Adipose tissue (tissue), 3 donors: ENCODE data around the gene UGT1A9. TPM values are rescaled to one million over a fixed set of nuclear protein-coding genes. Genes with fewer than 3 reads are reported as not detected.

Experiments used
- H3K27ac ChIP-seq: one replicate; pipeline ENCODE4 v1.5.1; 2013; ENCODE audit warnings: low read depth, low read length
- WGBS, 3 donors: extraction: QIAGEN DNeasy Blood & Tissue Kit; methylation state at CpG; one replicate each; pipeline ENCODE4 v1.1.7; 2013; 5-methylcytosine and 5-hydroxymethylcytosine counted together
- polyA plus RNA-seq, 3 donors: library from polyadenylated mRNA; stranded (reverse); fragments of 200-250 nt; gene quantifications; one replicate each; pipeline ENCODE4 v1.2.3, GENCODE V29; 2013
- donor health status: healthy with polysubstance abuse.
- donor health status: Bipolar disorder and iron deficiency.
- donor health status: healthy.

Gene UGT1A9
- polyA plus RNA-seq, 3 donors, result not detected

GRCh38 chr2:233802132-233802815, 130.6 kb downstream of the UGT1A9 start:
- no peak overlapping the region for H3K27ac ChIP-seq
- WGBS, 3 donors, result 59 to 76% (median 71%) methylated on average over 3 of the region's 3 CpGs

DNA sequence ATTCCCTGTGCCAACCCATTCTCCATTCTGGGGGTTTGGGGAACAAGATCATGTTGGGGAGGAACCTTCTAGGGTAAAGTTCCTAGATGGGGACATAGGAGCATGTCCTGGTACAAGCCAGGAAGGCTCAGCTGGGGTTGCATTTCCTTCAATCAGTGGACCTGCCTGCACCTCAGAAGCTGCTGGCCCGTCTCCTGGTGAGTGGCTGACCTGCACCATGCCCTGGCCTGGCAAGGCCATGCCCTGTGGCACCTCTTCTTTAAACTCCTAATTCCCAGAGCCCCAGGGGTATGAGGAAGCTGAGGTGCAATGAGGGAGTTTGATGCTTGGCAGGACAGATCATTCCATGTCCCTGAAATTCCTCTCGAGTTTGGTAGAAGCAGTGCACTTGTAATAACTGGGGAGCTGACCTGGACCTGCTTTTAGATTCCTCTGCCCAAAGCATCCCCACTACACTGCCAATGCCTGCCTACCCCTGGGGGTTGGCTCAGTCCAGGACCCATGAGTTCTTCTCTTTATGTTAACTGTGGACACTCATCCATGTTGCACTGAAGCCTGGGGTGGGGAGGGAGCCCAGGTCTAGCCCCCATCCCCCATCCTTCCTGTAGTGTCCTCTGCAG, 131.7 kb downstream of the UGT1A9 start:
- 46 to 71% (median 67%) methylated on average over 2 of the region's 2 CpGs for WGBS, 3 donors
- H3K27ac ChIP-seq, result no peak overlapping the region

DNA sequence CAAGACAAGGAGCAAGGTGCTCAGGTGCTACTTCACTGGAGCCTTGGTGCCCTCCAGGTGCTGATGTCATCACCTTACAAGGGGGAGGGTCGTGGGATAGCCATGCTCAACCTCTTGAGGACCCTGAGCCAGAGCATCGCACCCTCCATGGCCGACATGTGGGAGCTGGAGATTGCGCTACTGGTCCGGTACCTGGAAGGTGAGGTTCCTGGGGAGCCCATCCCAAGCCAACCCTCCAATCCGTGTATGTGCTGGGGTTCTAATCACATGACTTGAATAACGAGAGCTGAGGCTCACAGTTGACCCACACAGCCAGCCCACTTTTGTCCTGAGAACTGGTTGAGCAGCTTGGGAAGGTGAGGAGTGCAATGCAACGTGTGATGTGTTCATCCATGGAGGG, 132.3 kb downstream of the UGT1A9 start:
- 60 to 65% (median 64%) methylated on average over 8 of the region's 8 CpGs for WGBS, 3 donors
- no peak overlapping the region for H3K27ac ChIP-seq

DNA sequence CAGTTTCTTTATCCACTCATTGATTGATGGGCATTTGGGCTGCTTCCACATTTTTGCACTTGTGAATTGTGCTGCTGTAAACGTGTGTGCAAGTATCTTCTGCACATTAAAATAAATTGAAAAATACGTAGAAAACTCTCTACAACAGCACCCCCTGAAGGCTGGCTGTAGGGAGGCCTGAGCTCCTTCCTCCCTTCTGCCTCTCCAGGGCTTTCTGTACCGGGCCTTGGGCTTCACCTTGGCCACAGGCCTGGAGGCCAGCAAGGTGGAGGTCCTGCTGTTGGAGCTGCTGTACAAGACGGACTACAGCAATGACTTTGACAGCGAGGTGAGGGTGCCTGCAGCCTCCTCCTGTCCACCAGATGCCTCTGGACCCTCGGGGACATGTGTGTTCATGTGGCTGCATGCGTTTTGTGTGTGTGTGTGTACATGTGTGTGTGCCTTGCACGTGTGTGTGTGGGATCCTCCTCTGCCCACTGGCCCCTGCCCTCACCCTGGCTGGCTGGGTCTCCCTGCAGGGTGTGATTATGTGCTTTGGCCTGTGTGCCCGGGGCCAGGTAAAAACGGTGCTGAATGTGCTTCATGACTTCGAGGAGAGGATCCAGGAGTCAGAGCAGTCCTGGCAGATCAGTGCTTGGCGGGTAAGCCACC, 135.6 kb downstream of the UGT1A9 start:
- WGBS, 3 donors, result 66 to 73% (median 72%) methylated on average over 12 of the region's 12 CpGs
- no peak overlapping the region for H3K27ac ChIP-seq

DNA sequence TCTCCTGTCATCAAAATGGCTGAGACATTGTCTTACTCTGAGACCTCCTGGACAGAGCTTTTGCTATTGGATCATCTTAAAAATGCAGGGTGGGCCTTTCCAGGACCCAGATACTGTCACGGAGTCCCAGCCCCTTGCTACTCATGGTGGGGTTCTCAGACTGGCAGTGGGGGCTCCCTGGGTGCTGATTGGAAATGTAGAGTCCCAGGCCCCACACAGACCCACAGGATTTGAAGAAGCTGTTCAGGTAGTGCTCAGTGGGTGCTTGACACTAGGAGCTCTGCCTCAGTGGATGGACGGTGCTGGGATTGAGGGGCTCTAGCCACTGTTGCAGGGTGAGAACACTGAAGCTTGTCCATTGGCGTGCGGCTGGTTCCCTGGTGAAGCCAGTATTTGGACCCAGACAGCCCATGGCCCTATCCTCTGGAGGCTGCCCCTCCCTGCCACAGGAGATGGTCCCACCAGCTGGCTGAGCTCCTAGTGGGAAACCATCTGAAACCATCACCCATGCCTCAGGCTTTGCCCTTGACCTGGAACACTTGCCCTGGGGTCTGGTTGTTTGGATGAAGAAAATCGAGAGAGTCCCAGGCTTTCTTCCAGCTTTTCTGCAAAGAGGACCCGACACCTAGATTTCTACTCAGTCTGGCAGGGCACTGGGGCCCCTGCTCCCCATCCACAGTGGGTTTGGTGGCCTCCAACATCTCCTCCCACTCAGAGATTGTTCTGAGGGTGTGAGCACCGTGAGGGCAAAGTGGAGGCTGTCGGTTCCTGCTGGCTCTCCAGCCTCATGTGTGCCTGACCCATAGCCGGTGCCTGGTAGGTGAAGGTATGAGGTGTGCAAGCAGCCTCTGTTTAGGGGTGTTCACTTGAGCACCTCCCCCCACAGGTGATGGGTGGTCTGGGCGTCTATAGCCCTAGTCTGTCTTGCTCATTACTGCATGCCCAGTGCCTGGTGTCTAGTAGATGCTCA, 136.6 kb downstream of the UGT1A9 start:
- WGBS, 3 donors, result 77 to 83% (median 78%) methylated on average over 10 of the region's 10 CpGs
- H3K27ac ChIP-seq, result no peak overlapping the region

DNA sequence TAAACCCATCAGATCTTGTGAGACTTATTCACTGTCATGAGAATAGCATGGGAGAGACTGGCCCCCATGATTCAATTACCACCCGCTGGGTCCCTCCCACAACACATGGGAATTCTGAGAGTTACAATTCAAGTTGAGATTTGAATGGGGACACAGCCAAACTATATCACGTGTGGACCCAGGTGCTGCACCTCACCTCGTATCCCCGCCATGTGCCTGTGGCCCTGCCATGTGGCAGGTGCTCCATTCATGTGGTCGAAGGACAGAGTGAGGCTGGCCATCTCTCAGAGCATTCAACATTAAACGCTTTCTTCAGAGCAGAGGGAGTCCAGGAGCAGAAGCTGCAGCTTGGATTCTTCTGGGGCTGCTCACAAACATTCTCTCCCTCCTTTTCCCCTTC, 138.7 kb downstream of the UGT1A9 start:
- H3K27ac ChIP-seq, result no peak overlapping the region
- WGBS, 3 donors, result 78 to 90% (median 86%) methylated on average over 6 of the region's 6 CpGs

GRCh38 chr2:233811087-233811486, 139.4 kb downstream of the UGT1A9 start:
- H3K27ac ChIP-seq, result no peak overlapping the region
- 49 to 76% (median 75%) methylated on average over 4 of the region's 4 CpGs for WGBS, 3 donors

GRCh38 chr2:233811732-233812131, 140.0 kb downstream of the UGT1A9 start:
- WGBS, 3 donors, result 80 to 92% (median 88%) methylated on average over 7 to 8 of the region's 8 CpGs
- no peak overlapping the region for H3K27ac ChIP-seq

- 72 to 80% (median 76%) methylated on average over 3 of the region's 3 CpGs for WGBS, 3 donors
- H3K27ac ChIP-seq, result no peak overlapping the region
Observed at GRCh38 chr2:233813236-233814055, 141.7 kb downstream of the UGT1A9 start.

- no peak overlapping the region for H3K27ac ChIP-seq
- 41 to 83% (median 71%) methylated on average over 2 of the region's 2 CpGs for WGBS, 3 donors
Observed at GRCh38 chr2:233814056-233814835, 142.5 kb downstream of the UGT1A9 start.

- H3K27ac ChIP-seq, result no peak overlapping the region
- WGBS, 3 donors, result 61 to 87% (median 86%) methylated on average over 6 of the region's 6 CpGs
Observed at GRCh38 chr2:233815861-233816260, 144.2 kb downstream of the UGT1A9 start.

- WGBS, 3 donors, result 48 to 67% (median 60%) methylated on average over 2 of the region's 2 CpGs
- H3K27ac ChIP-seq, result no peak overlapping the region
Observed at GRCh38 chr2:233816334-233816733, 144.6 kb downstream of the UGT1A9 start.

- WGBS, 3 donors, result 75 to 83% (median 77%) methylated on average over 4 of the region's 4 CpGs
- no peak overlapping the region for H3K27ac ChIP-seq
Observed at GRCh38 chr2:233816771-233817170, 145.1 kb downstream of the UGT1A9 start.

GRCh38 chr2:233817361-233817911, 145.7 kb downstream of the UGT1A9 start:
- WGBS, 3 donors, result 71 to 81% (median 75%) methylated on average over 3 of the region's 3 CpGs
- H3K27ac ChIP-seq, result no peak overlapping the region

- no peak overlapping the region for H3K27ac ChIP-seq
- 76 to 92% (median 82%) methylated on average over 11 of the region's 11 CpGs for WGBS, 3 donors
Observed at GRCh38 chr2:233817995-233818638, 146.4 kb downstream of the UGT1A9 start.
